ENCODE measurements around the gene DLEC1.

DNA sequence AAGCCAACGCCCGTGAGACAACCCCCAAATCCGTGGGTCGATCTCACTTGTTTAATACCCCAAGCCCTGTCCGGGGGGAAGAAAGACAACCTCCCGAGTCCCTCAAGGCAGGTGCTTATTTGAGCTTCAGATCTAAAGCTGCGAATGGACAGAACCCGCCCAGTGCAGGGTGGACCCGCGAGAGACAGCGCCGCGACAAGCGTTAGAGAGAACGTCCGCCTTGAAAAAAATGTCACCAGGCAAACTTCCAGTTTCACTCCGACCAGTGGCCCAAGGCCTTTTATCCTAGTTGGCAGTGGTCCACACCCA lies 125.6 kb downstream of the DLEC1 start:
- TF ChIP-seq, protein P1, sequence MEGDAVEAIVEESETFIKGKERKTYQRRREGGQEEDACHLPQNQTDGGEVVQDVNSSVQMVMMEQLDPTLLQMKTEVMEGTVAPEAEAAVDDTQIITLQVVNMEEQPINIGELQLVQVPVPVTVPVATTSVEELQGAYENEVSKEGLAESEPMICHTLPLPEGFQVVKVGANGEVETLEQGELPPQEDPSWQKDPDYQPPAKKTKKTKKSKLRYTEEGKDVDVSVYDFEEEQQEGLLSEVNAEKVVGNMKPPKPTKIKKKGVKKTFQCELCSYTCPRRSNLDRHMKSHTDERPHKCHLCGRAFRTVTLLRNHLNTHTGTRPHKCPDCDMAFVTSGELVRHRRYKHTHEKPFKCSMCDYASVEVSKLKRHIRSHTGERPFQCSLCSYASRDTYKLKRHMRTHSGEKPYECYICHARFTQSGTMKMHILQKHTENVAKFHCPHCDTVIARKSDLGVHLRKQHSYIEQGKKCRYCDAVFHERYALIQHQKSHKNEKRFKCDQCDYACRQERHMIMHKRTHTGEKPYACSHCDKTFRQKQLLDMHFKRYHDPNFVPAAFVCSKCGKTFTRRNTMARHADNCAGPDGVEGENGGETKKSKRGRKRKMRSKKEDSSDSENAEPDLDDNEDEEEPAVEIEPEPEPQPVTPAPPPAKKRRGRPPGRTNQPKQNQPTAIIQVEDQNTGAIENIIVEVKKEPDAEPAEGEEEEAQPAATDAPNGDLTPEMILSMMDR (IDR thresholded peaks at IDR 0.05): no peak
- TF ChIP-seq KDM1A (IDR thresholded peaks at IDR 0.05; ENCODE audit: low read depth): no peak
- TF ChIP-seq POLR2A (IDR thresholded peaks at IDR 0.05; ENCODE audit: low read length): no peak
- TF ChIP-seq MAFK (IDR thresholded peaks at IDR 0.05; ENCODE audit: partially characterized antibody): no peak
- TF ChIP-seq, protein P2, sequence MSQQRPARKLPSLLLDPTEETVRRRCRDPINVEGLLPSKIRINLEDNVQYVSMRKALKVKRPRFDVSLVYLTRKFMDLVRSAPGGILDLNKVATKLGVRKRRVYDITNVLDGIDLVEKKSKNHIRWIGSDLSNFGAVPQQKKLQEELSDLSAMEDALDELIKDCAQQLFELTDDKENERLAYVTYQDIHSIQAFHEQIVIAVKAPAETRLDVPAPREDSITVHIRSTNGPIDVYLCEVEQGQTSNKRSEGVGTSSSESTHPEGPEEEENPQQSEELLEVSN (IDR thresholded peaks at IDR 0.05; ENCODE audit: borderline replicate concordance, low read depth): no peak

Data from A549 (cell line).